LNCAP (cell line): ENCODE data around the gene GGCT.

Experiments used
- TF ChIP-seq, protein P1 (sequence below): fragments of 450-650 bp; IDR thresholded peaks from 2 replicates; pipeline ENCODE4 v1.5.1; 2017; ENCODE audit warnings: mild to moderate bottlenecking

Gene GGCT

GRCh38 chr7:30525429-30525828 lies 20.8 kb upstream of the GGCT start:
- TF ChIP-seq, protein P1, sequence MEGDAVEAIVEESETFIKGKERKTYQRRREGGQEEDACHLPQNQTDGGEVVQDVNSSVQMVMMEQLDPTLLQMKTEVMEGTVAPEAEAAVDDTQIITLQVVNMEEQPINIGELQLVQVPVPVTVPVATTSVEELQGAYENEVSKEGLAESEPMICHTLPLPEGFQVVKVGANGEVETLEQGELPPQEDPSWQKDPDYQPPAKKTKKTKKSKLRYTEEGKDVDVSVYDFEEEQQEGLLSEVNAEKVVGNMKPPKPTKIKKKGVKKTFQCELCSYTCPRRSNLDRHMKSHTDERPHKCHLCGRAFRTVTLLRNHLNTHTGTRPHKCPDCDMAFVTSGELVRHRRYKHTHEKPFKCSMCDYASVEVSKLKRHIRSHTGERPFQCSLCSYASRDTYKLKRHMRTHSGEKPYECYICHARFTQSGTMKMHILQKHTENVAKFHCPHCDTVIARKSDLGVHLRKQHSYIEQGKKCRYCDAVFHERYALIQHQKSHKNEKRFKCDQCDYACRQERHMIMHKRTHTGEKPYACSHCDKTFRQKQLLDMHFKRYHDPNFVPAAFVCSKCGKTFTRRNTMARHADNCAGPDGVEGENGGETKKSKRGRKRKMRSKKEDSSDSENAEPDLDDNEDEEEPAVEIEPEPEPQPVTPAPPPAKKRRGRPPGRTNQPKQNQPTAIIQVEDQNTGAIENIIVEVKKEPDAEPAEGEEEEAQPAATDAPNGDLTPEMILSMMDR: no peak

- TF ChIP-seq, protein P1: no peak
These were observed 19.9 kb upstream of the GGCT start for GRCh38 chr7:30524545-30524944.

- TF ChIP-seq, protein P1: no peak
These were observed 18.8 kb upstream of the GGCT start for GRCh38 chr7:30523466-30523865.

- TF ChIP-seq, protein P1: no peak
These were observed 17.5 kb upstream of the GGCT start for GRCh38 chr7:30522159-30522558.

- TF ChIP-seq, protein P1: no peak
These were observed 16.9 kb upstream of the GGCT start for GRCh38 chr7:30521532-30521931.

- TF ChIP-seq, protein P1: no peak
These were observed 14.5 kb upstream of the GGCT start for GRCh38 chr7:30519122-30519521.

GRCh38 chr7:30515761-30516160 lies 11.1 kb upstream of the GGCT start:
- TF ChIP-seq, protein P1: no peak

DNA sequence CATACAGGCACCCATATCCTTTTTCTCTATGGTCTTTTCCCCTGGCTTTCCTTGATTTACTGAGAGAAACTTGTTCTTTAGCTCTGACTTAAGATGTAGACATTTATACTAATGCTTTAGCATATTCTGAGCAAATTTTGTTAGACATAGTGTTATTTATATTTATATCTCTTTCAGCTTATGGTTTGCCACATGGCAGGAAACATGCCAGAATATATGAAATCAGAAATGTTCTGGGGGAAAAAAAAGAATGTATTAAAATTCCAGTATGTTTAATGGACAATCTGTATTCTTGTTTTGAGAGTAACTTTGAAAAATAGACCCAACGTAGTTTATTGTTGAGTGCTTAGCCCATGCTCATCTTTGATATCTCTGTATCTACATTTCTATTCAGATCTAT lies 10.1 kb upstream of the GGCT start:
- TF ChIP-seq, protein P1: no peak
